ENCODE measurements around the gene CRB2.

CRB2 gene

GRCh38 chr9:123416176-123416575 lies 60.2 kb downstream of the CRB2 start:
- TF ChIP-seq SNAI2 (CRISPR knock-in tag; IDR thresholded peaks at IDR 0.05), result no peak
- TF ChIP-seq ZNF8 (CRISPR knock-in tag; IDR thresholded peaks at IDR 0.05), result no peak
- TF ChIP-seq OSR1 (CRISPR knock-in tag; IDR thresholded peaks at IDR 0.05), result no peak
- no peak for TF ChIP-seq TOX (CRISPR knock-in tag; IDR thresholded peaks at IDR 0.05; ENCODE audit: borderline replicate concordance)
- no peak for TF ChIP-seq ZNF565 (CRISPR knock-in tag; conservative IDR thresholded peaks at IDR 0.05; ENCODE audit: low read depth)
- TF ChIP-seq TCF4 (CRISPR knock-in tag; IDR thresholded peaks at IDR 0.05; ENCODE audit: borderline replicate concordance), result no peak
- TF ChIP-seq ARNTL (CRISPR knock-in tag; IDR thresholded peaks at IDR 0.05; ENCODE audit: borderline replicate concordance, low read depth), result no peak
- TF ChIP-seq GLIS3 (CRISPR knock-in tag; IDR thresholded peaks at IDR 0.05), result no peak
- TF ChIP-seq ZFP3 (CRISPR knock-in tag; IDR thresholded peaks at IDR 0.05), result no peak
- TF ChIP-seq PPARA (CRISPR knock-in tag; IDR thresholded peaks at IDR 0.05; ENCODE audit: borderline replicate concordance), result no peak
- TF ChIP-seq ISL1 (CRISPR knock-in tag; IDR thresholded peaks at IDR 0.05), result no peak
- no peak for TF ChIP-seq ZFP30 (CRISPR knock-in tag; IDR thresholded peaks at IDR 0.05)
- no peak for TF ChIP-seq BACH2 (CRISPR knock-in tag; IDR thresholded peaks at IDR 0.05; ENCODE audit: borderline replicate concordance)
- TF ChIP-seq CSRNP3 (CRISPR knock-in tag; IDR thresholded peaks at IDR 0.05), result no peak
- no peak for TF ChIP-seq ESRRG (CRISPR knock-in tag; IDR thresholded peaks at IDR 0.05)
- TF ChIP-seq CSDC2 (CRISPR knock-in tag; IDR thresholded peaks at IDR 0.05), result no peak
- no peak for TF ChIP-seq ZNF70 (CRISPR knock-in tag; IDR thresholded peaks at IDR 0.05)
- TF ChIP-seq RARB (CRISPR knock-in tag; IDR thresholded peaks at IDR 0.05), result no peak
- no peak for ATAC-seq

GRCh38 chr9:123417289-123418051 lies 61.5 kb downstream of the CRB2 start:
- no peak for TF ChIP-seq BACH2 (CRISPR knock-in tag; IDR thresholded peaks at IDR 0.05; ENCODE audit: borderline replicate concordance)
- TF ChIP-seq TSHZ2 (CRISPR knock-in tag; IDR thresholded peaks at IDR 0.05), result no peak
- TF ChIP-seq TOX (CRISPR knock-in tag; IDR thresholded peaks at IDR 0.05; ENCODE audit: borderline replicate concordance), result no peak
- TF ChIP-seq ESRRG (CRISPR knock-in tag; IDR thresholded peaks at IDR 0.05), result no peak
- no peak for TF ChIP-seq ZC3H10 (CRISPR knock-in tag; IDR thresholded peaks at IDR 0.05)
- TF ChIP-seq ZNF70 (CRISPR knock-in tag; IDR thresholded peaks at IDR 0.05), result no peak
- no peak for TF ChIP-seq ZNF565 (CRISPR knock-in tag; conservative IDR thresholded peaks at IDR 0.05; ENCODE audit: low read depth)
- TF ChIP-seq ZFP3 (CRISPR knock-in tag; IDR thresholded peaks at IDR 0.05), result no peak
- TF ChIP-seq OSR1 (CRISPR knock-in tag; IDR thresholded peaks at IDR 0.05), result no peak
- TF ChIP-seq ISL1 (CRISPR knock-in tag; IDR thresholded peaks at IDR 0.05), result no peak
- no peak for ATAC-seq

GRCh38 chr9:123418052-123418430 lies 62.0 kb downstream of the CRB2 start:
- ATAC-seq, result no peak
- TF ChIP-seq OSR1 (CRISPR knock-in tag; IDR thresholded peaks at IDR 0.05), result no peak
- TF ChIP-seq ESRRG (CRISPR knock-in tag; IDR thresholded peaks at IDR 0.05), result no peak

GRCh38 chr9:123418506-123418905 lies 62.5 kb downstream of the CRB2 start:
- no peak for ATAC-seq
- no peak for TF ChIP-seq ZFP3 (CRISPR knock-in tag; IDR thresholded peaks at IDR 0.05)
- TF ChIP-seq CSDC2 (CRISPR knock-in tag; IDR thresholded peaks at IDR 0.05), result no peak
- no peak for TF ChIP-seq ZNF8 (CRISPR knock-in tag; IDR thresholded peaks at IDR 0.05)
- no peak for TF ChIP-seq PPARA (CRISPR knock-in tag; IDR thresholded peaks at IDR 0.05; ENCODE audit: borderline replicate concordance)
- TF ChIP-seq OSR1 (CRISPR knock-in tag; IDR thresholded peaks at IDR 0.05), result no peak
- no peak for TF ChIP-seq TSHZ2 (CRISPR knock-in tag; IDR thresholded peaks at IDR 0.05)
- no peak for TF ChIP-seq POU6F1 (CRISPR knock-in tag; IDR thresholded peaks at IDR 0.05; ENCODE audit: borderline replicate concordance, low read depth)
- TF ChIP-seq CSRNP3 (CRISPR knock-in tag; IDR thresholded peaks at IDR 0.05), result no peak
- TF ChIP-seq CREB5 (CRISPR knock-in tag; IDR thresholded peaks at IDR 0.05; ENCODE audit: low read depth), result no peak
